A549 (cell line): ENCODE data around the gene TEKT3. TPM values are rescaled to one million over a fixed set of nuclear protein-coding genes. Genes with fewer than 3 reads are reported as not detected.

Experiments used
- ATAC-seq, 2 experiments: fragments of 200-7000 bp in 1 of 2; fragments of >200 bp in 1 of 2; cut with Nextera tagmentation in 1 of 2; cut with Tn5 transposase in 1 of 2; 3 replicates each; pipeline versions ENCODE4 v1.8.0 to v1.9.1; 2018 to 2020; ENCODE audit warnings: mild to moderate bottlenecking in 1 of 2, moderate library complexity in 1 of 2
- CTCF ChIA-PET: fragments of 300-600 bp; sonication (Branson Sonifier 250); formaldehyde crosslinking; extraction: SDS; loops from one replicate; lab custom pipeline; 2021; ENCODE audit warnings: antibody characterized with exemption, inconsistent platforms; lab: Yijun Ruan, JAX
- POLR2A ChIA-PET: fragments of 350-600 bp; formaldehyde crosslinking; extraction: SDS; loops from one replicate; lab custom pipeline; 2021; ENCODE audit warnings: antibody characterized with exemption, inconsistent platforms; lab: Yijun Ruan, JAX
- DNase-seq, 2 experiments: peaks; one replicate each; pipeline versions ENCODE4 v3.0.0 to v3.0.0-alpha.2; 2011 to 2016; ENCODE audit warnings: low read depth in 1 of 2, low spot score in 1 of 2
- FAIRE-seq: peaks from 2 replicates; lab custom pipeline; 2011; peaks lifted over from hg19 to GRCh38; lab: Jason Lieb, UNC
- H3K27ac ChIP-seq, 2 experiments: fragments of >200 bp; sonication (Bioruptor Twin); formaldehyde crosslinking; 3 replicates each; pipeline ENCODE4 v1.5.1; 2016 to 2017
- H3K4me1 ChIP-seq: fragments of >200 bp; sonication (Bioruptor Twin); formaldehyde crosslinking; 3 replicates; pipeline ENCODE4 v1.6.1; 2016
- H3K4me2 ChIP-seq: fragments of >200 bp; sonication (Bioruptor Twin); formaldehyde crosslinking; 3 replicates; pipeline ENCODE4 v1.6.1; 2016
- H3K4me3 ChIP-seq: fragments of >200 bp; sonication (Bioruptor Twin); formaldehyde crosslinking; 3 replicates; pipeline ENCODE4 v1.5.1; 2016
- H3K9me3 ChIP-seq: fragments of >200 bp; sonication (Bioruptor Twin); formaldehyde crosslinking; 3 replicates; pipeline ENCODE4 v1.6.1; 2016
- ATOH8 ChIP-seq: fragments of 250-450 bp; sonication (Bioruptor Pico); IDR thresholded peaks from 2 replicates; pipeline ENCODE4 v1.5.0; 2020; ENCODE audit warnings: low read depth, mild to moderate bottlenecking, moderate library complexity
- CBX2 ChIP-seq: fragments of 200-600 bp; sonication (generic); IDR thresholded peaks from 2 replicates; pipeline ENCODE4 v1.6.1; 2016; ENCODE audit warnings: low read depth, mild to moderate bottlenecking, borderline replicate concordance
- CHD4 ChIP-seq: fragments of 200-600 bp; sonication (generic); IDR thresholded peaks from 2 replicates; pipeline ENCODE4 v1.6.1; 2016; ENCODE audit warnings: antibody characterized with exemption, mild to moderate bottlenecking, borderline replicate concordance
- ESRRA ChIP-seq: fragments of 150-350 bp; IDR thresholded peaks from 2 replicates; pipeline ENCODE4 v1.6.1; 2014; ENCODE audit warnings: mild to moderate bottlenecking, low read length, borderline replicate concordance
- FOSL2 ChIP-seq, 2 experiments: fragments of 450-650 bp in 1 of 2; fragments of >200 bp in 1 of 2; sonication (Bioruptor Twin) in 1 of 2; formaldehyde crosslinking; IDR thresholded peaks; 2 replicates each; pipeline versions ENCODE4 v1.5.0 to v1.6.1; 2016 to 2020; ENCODE audit warnings: mild to moderate bottlenecking in 1 of 2, moderate library complexity in 1 of 2
- HES2 ChIP-seq: fragments of >200 bp; sonication (Bioruptor Twin); formaldehyde crosslinking; IDR thresholded peaks from 2 replicates; pipeline ENCODE4 v1.6.1; 2016
- HOXA7 ChIP-seq: fragments of 250-450 bp; sonication (Bioruptor Pico); IDR thresholded peaks from 2 replicates; pipeline ENCODE4 v1.5.0; 2020; ENCODE audit warnings: mild to moderate bottlenecking, moderate library complexity
- JUNB ChIP-seq: fragments of >200 bp; sonication (Bioruptor Twin); formaldehyde crosslinking; IDR thresholded peaks from 2 replicates; pipeline ENCODE4 v1.6.1; 2016
- KDM1A ChIP-seq: fragments of 200-600 bp; sonication (generic); IDR thresholded peaks from 2 replicates; pipeline ENCODE4 v1.6.1; 2016; ENCODE audit warnings: low read depth, mild to moderate bottlenecking
- KDM5A ChIP-seq: fragments of 200-600 bp; sonication (generic); IDR thresholded peaks from 2 replicates; pipeline ENCODE4 v1.6.1; 2016; ENCODE audit warnings: antibody characterized with exemption, mild to moderate bottlenecking
- MAZ ChIP-seq: fragments of 150-350 bp; IDR thresholded peaks from 2 replicates; pipeline ENCODE4 v1.6.1; 2014; ENCODE audit warnings: antibody characterized with exemption, low read depth, low read length, borderline replicate concordance
- MYC ChIP-seq: IDR thresholded peaks from 2 replicates; pipeline ENCODE4 v1.6.1; 2012; ENCODE audit warnings: mild to moderate bottlenecking, inconsistent platforms, low read length, improper control_type of control experiment, borderline replicate concordance
- NFE2L2 ChIP-seq: fragments of 150-350 bp; conservative IDR thresholded peaks from 2 replicates; pipeline ENCODE4 v1.6.1; 2014; ENCODE audit warnings: low read length
- NPAS2 ChIP-seq: fragments of 250-450 bp; sonication (Bioruptor Pico); IDR thresholded peaks from 2 replicates; pipeline ENCODE4 v1.8.0; 2022; ENCODE audit warnings: mild to moderate bottlenecking, moderate library complexity, borderline replicate concordance
- NR3C1 ChIP-seq: fragments of >200 bp; sonication (Bioruptor Twin); formaldehyde crosslinking; IDR thresholded peaks from 3 replicates; pipeline ENCODE4 v1.6.1; 2017
- RFX5 ChIP-seq: fragments of 450-650 bp; IDR thresholded peaks from 2 replicates; pipeline ENCODE4 v1.7.1; 2014; ENCODE audit warnings: antibody characterized with exemption, mild to moderate bottlenecking, moderate library complexity
- TFCP2L1 ChIP-seq: fragments of 250-450 bp; sonication (Bioruptor Pico); IDR thresholded peaks from 2 replicates; pipeline ENCODE4 v1.5.0; 2021; ENCODE audit warnings: mild to moderate bottlenecking
- USF2 ChIP-seq: fragments of 450-650 bp; IDR thresholded peaks from 2 replicates; pipeline ENCODE4 v1.6.1; 2014; ENCODE audit warnings: antibody characterized with exemption
- ZC3H11A ChIP-seq: fragments of 450-650 bp; IDR thresholded peaks from 2 replicates; pipeline ENCODE4 v1.6.1; 2014; ENCODE audit warnings: antibody characterized with exemption, mild to moderate bottlenecking
- WGBS: methylation state at CpG from one replicate; pipeline ENCODE4 v1.1.6; 2017; ENCODE audit errors: missing lambda C conversion rate; 5-methylcytosine and 5-hydroxymethylcytosine counted together
- polyA plus RNA-seq, 4 experiments: library from polyadenylated mRNA; depleted of rRNA in 3 of 4; stranded (reverse); fragments of >200 nt; fragmentation: RNase III in 1 of 4; extraction: RNeasy Plus Mini Kit Qiagen cat#74134 plus additional on column Dnase treatment in 1 of 4; gene quantifications; 2 replicates in 3 of 4; 3 replicates in 1 of 4; pipeline ENCODE4 v1.2.3, GENCODE V29; 2011 to 2017
- TF ChIP-seq, protein P1 (sequence below): IDR thresholded peaks from 2 replicates; pipeline ENCODE4 v1.6.1; 2012
- TF ChIP-seq, protein P2 (sequence below): IDR thresholded peaks from 2 replicates; pipeline ENCODE4 v1.6.1; 2012; ENCODE audit warnings: low read depth, borderline replicate concordance
- TF ChIP-seq, protein P3 (sequence below): fragments of 150-350 bp; IDR thresholded peaks from 2 replicates; pipeline ENCODE4 v1.6.1; 2014; ENCODE audit warnings: low read depth, mild to moderate bottlenecking, low read length
- TF ChIP-seq, protein P4 (sequence below): IDR thresholded peaks from 2 replicates; pipeline ENCODE4 v1.6.1; 2012

Gene TEKT3
- polyA plus RNA-seq, 2 of the 4 experiments (the other 2 are of a cell fraction), result 0.17 to 0.21 TPM

- ATAC-seq, result no peak
- FAIRE-seq, result no peak
- CTCF ChIA-PET, result interaction anchor here (1.0 to 1.3 kb wide), 2 partner anchors 9 to 200 kb away, joined by 3 read pairs; no protein-coding TSS in a partner anchor
Measured at GRCh38 chr17:15335446-15335845, 6.0 kb downstream of the TEKT3 start.

GRCh38 chr17:15334266-15334665, 7.1 kb downstream of the TEKT3 start:
- TF ChIP-seq ATOH8 (no peak), RFX5 (0 out of 2 replicates have a peak, but pooled peaks have one; percentile 31), JUNB (0 out of 2 replicates have a peak, but pooled peaks have one; percentile 15), CBX2 (no peak), MYC (no peak), FOSL2 (IDR thresholded peaks at IDR 0.05) (no peak), FOSL2 (CRISPR knock-in tag; IDR thresholded peaks at IDR 0.05) (peak; percentile 34; the same call in 1 of the 2 replicates), HES2 (no peak)
- TF ChIP-seq, protein P1, sequence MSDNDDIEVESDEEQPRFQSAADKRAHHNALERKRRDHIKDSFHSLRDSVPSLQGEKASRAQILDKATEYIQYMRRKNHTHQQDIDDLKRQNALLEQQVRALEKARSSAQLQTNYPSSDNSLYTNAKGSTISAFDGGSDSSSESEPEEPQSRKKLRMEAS, result peak; percentile 62
- TF ChIP-seq, protein P2, sequence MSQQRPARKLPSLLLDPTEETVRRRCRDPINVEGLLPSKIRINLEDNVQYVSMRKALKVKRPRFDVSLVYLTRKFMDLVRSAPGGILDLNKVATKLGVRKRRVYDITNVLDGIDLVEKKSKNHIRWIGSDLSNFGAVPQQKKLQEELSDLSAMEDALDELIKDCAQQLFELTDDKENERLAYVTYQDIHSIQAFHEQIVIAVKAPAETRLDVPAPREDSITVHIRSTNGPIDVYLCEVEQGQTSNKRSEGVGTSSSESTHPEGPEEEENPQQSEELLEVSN, result no peak
- TF ChIP-seq, protein P3, sequence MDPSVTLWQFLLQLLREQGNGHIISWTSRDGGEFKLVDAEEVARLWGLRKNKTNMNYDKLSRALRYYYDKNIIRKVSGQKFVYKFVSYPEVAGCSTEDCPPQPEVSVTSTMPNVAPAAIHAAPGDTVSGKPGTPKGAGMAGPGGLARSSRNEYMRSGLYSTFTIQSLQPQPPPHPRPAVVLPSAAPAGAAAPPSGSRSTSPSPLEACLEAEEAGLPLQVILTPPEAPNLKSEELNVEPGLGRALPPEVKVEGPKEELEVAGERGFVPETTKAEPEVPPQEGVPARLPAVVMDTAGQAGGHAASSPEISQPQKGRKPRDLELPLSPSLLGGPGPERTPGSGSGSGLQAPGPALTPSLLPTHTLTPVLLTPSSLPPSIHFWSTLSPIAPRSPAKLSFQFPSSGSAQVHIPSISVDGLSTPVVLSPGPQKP, result no peak
- TF ChIP-seq, all 56 proteins: peak for 4
- Histone ChIP-seq H3K4me1 (0 out of 3 replicates have a peak, but pooled peaks cover 5% of the 10 kb centered on the region), H3K27ac (no peak overlapping the region), H3K9me3 (peaks cover 10% of the 10 kb centered on the region; the same call in 1 of the 3 replicates), H3K4me2 (no peak overlapping the region), H3K4me3 (no peak overlapping the region)
- POLR2A ChIA-PET, result no interaction called here
- no peak for FAIRE-seq
- no peak for ATAC-seq
- CTCF ChIA-PET, result interaction anchor here (0.6 to 1.3 kb wide), 2 partner anchors 8 to 1762 kb away, joined by 3 read pairs; no protein-coding TSS in a partner anchor
- DNase-seq, result peak; percentile 30 to 49
- 6% methylated on average over 3 of the region's 3 CpGs for WGBS

More at GRCh38 chr17:15335446-15335845, 6.0 kb downstream of the TEKT3 start:
- Histone ChIP-seq H3K4me2 (no peak overlapping the region), H3K4me3 (no peak overlapping the region), H3K27ac (no peak overlapping the region), H3K9me3 (peaks cover 10% of the 10 kb centered on the region; the same call in 1 of the 3 replicates), H3K4me1 (0 out of 3 replicates have a peak, but pooled peaks cover 5% of the 10 kb centered on the region)
- no peak for DNase-seq
- POLR2A ChIA-PET, result no interaction called here
- WGBS, result 14% methylated on average over 1 of the region's 1 CpG
- TF ChIP-seq USF2 (no peak), ESRRA (no peak), ZC3H11A (no peak), TFCP2L1 (CRISPR knock-in tag) (no peak), NFE2L2 (no peak), NPAS2 (CRISPR knock-in tag) (no peak), CHD4 (no peak), MAZ (no peak), NR3C1 (no peak), KDM5A (no peak), HOXA7 (no peak), HES2 (no peak), KDM1A (no peak)
- TF ChIP-seq, protein P4, sequence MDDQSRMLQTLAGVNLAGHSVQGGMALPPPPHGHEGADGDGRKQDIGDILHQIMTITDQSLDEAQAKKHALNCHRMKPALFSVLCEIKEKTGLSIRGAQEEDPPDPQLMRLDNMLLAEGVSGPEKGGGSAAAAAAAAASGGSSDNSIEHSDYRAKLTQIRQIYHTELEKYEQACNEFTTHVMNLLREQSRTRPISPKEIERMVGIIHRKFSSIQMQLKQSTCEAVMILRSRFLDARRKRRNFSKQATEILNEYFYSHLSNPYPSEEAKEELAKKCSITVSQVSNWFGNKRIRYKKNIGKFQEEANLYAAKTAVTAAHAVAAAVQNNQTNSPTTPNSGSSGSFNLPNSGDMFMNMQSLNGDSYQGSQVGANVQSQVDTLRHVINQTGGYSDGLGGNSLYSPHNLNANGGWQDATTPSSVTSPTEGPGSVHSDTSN, result no peak
